GM18867 (cell line): ENCODE results near the gene DDI2.
A peak's percentile ranks its signal among the peaks of the same experiment; 100 is the strongest.

ENCODE experiments used
- ATAC-seq: cut with Tn5 transposase; IDR thresholded peaks from one replicate; pipeline ENCODE4 v1.9.1; 2021; ENCODE audit warnings: mild to moderate bottlenecking, moderate library complexity; ENCODE audit not compliant: unreplicated experiment

DDI2 gene

DNA sequence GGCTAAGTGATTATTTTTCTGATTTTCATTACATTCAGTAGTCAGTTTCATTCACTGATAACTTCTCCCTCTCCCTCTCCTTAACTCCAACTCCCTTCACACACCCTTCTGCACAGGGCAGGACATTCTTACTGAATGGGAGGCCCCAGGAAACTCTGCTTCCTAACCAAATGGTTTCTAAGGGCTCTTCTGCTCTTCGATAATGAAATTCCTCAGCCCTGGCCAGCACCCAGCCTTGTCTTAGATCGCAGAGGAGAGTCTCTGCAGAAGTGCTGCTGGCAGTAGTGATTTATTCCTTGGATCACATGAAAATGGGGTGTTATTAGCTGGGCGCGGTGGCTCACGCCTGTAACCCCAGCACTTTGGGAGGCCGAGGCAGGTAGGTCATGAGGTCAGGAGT is 83.2 kb downstream of the DDI2 start:
- no peak for ATAC-seq

DNA sequence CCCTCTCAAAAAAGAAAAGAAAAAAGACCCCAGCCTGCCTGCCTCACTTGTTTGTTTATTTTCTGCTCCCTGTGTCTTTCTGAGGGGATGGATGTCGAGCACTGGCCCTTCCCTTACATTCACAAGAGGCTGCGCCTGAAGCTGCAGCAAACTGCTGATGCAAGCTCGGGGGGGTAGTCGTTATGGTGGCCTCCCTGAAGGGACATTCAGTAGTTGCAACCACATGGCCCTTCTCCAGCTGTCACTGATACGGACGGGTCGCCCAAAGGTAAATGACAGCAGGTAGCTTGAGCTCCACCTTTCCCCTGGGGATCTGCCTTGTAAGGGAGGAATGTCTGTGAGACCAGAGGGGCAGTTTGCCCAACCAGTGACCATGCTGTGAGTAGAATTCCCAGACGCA is 84.5 kb downstream of the DDI2 start:
- ATAC-seq = no peak

DNA sequence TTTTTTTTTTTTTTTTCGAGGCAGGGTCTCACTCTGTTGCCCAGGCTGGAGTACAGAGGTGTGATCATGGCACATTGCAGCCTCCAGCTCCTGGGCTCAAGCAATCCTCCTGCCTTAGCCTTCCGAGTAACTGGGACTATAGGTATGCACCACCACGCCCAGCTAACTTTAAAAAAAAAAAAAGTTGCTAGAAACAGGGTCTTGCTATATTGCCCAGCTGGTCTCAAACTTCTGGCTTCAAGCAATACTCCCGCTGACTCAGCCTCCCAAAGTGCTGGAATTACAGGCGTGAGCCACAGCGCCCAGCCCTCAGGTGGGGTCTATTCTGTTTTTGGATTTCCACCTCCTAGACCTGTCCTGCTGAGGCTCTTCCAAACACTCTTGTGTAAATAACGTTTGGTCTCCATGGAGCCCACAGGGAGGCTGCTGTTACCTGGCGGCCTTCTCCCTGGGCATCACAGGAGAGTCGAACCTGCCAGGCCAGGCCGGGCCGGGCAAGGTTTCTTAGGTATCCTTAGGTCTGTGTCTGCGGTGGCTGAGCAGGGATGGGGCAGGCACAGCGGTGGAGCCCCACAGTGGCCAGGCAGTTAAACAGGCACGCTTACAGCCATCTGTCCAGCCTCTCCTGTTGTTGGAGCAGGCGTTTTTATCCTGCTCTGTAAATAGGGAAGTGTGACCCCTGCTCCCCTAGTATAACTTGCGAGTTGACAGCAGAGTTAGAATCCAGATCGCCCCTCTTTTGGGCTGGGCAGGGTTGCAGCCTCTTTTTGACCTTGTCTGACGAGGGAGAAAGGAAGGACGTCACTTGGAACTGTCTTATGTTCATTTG is 85.7 kb downstream of the DDI2 start:
- no peak for ATAC-seq

DNA sequence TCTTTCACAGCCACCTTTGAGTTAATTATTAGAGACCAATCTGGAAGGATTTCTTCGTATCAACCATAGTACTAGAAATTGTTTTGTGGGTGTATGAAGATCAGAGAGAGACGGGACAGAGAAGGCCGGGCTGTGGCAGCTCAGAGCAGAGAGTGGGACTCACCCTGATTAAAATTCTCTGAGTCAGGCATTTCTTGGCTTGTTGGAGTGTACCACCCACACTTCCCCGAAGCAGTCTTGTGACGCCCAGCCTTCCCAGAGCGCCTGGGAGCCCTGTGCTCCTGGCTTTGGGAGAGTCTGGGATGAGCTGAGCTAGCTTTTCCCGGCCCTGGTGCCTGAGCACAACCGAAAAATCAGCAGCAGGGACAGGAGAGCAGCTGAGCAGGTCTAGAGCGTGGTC is 86.3 kb downstream of the DDI2 start:
- no peak for ATAC-seq

DNA sequence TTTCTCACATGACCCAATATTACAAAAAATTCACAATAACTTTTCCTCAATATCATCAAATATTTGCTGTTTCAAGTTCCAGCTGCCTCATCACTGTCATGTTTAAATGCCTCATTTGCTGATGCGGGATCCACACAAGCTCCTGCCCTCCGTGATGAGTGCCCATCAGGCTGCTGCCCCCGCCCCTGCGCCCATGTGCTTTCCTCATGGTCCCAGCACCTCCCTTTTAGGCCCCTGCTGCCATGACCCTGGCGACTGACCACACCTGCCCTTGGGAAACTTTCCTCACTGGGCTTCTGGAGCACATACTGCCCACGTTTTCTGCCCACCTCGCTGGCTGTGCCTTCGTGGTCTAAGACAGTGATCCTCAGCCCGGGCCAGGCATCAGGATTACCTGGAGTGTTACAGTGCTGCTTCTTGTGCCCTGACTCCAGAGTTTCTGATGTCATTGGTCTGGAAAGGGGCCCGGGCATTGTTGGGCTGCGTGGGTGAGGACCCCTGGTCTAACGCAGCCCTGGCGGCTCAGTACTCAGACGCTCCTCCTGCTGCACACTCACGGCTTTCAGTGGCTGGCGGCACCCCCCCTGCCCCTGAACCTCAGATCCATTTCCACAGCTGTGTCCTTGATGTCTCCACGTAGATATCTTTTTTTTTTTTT is 87.4 kb downstream of the DDI2 start:
- no peak for ATAC-seq

DNA sequence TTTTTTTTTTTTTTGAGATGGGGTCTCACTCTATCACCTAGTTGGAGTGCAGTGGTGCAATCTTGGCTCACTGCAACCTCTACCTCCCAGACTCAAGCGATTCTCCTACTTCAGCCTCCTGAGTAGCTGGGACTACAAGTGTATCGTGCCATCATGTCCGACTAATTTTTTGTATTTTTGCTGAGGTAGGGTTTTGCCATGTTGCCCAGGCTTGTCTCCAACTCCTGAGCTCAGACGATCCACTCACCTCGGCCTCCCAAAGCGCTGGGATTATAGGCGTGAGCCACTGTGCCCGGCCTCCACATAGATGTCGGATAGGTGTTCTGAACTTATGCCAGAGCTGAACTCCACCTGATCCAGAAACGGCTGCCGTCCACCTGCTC is 87.9 kb downstream of the DDI2 start:
- ATAC-seq = no peak

DNA sequence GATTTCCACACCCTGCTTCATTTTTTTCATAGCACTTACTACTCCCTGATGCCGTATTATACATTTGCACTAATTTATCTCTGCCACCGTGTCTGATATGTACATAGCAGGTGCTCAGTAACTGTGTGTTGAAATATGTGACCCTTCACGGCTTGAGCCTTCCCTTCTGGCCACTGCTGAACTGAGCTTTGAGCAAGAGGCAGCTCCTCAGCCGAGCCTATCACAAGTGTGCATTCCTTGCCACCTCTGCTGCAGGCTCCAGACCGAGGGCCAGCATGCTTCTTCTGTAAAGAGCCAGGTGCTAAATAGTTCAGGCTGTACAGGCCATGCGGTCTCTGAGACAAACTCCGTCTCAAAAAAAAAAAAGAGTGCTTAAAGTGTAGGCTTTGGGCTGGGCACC is 89.5 kb downstream of the DDI2 start:
- no peak for ATAC-seq

DNA sequence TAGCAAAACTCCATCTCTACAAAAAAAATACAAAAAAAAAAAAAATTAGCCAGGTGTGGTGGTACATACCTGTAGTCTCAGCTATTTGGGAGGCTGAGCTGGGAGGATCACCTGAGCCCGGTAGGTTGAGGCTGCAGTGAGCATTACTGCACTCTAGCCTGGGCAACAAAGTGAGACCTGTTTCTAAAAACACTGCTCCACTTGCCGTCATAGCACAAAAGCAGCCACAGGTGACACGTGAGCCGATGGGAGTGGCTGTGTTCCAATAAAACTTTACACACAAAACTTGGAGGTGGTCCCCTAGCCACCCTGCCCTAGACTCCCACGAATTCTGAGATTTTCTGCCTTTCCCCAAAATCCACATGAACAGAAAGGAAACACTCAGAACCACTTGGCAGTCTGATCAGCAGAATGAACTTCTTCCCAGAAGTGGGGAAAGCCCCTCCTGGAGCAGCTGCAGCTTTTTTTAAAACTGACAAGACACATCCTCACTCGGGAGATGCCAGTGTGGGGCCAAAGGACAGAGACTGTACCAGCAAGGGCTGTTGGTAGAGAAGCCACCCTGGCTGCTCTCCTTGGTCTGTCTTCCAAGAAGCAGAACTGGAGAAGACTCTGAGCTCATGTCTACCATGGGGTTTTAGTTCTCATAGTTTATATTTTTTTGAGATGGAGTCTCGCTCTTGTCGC is 90.1 kb downstream of the DDI2 start:
- ATAC-seq = no peak

DNA sequence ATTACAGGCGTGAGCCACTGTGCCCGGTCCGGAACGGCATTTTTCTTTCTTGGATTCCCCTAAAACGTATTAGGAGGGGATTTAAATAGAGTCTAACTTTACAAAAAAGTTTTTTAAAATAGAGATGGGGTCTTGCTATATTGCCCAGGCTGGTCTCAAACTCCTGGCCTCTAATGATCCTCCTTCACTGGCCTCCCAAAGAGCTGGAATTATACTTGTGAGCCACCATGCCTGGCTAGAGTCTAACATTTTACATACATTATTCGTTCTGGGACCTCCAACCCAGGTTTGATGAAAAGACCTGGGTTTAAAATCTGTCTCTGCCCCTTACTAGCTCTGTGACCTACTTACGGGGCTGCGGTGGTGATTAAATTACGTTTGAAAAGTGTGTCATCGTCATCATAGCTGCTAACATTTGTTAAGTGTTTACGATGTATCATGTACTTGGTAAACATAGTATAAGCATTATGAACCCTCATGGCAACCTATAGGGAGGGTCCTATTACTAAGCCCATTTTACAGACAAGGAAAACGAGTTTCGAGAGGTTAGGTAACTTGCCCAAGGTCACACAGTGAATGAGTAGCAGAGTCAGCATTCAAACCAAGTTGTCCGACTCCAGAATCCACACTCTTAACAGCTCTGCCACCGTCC is 91.4 kb downstream of the DDI2 start:
- ATAC-seq = no peak

DNA sequence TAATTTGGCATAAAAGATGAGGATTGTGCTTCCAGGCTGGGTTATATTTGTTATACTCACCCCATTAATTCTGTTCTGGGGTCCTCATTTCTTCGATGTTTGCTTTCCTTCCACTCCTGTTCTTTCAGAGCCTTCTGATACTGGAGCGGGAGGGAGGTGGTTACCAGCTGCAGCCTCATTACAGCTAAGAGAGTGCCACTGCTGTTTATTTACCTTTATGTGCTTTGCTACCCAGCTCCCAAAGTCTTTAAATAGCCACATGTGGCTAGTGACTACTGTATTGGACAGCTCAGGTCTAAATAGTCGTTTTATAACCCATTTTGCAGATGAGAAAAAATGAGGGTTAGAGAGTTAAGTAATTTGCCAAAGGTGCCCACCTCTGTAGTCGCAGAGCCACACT is 92.0 kb downstream of the DDI2 start:
- ATAC-seq = no peak

DNA sequence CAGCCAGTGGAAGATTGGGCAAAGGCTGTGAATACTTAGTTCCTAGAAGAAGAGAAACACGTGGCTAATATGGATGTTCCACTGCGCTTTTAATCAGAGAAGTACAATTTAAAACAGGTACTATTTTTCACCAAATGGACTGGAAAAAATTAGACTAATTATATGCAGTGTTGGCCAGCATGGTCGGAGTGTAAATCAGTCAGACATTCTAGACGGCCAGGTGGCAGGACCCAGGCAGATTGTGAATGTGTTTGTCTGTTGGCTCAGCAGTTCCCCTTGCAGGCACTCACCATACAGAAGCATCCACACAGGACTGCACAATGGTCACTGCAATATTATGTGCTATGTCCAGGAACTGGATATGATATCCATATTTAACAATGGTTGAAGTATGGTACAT is 94.9 kb downstream of the DDI2 start:
- peak; percentile 54 for ATAC-seq

DNA sequence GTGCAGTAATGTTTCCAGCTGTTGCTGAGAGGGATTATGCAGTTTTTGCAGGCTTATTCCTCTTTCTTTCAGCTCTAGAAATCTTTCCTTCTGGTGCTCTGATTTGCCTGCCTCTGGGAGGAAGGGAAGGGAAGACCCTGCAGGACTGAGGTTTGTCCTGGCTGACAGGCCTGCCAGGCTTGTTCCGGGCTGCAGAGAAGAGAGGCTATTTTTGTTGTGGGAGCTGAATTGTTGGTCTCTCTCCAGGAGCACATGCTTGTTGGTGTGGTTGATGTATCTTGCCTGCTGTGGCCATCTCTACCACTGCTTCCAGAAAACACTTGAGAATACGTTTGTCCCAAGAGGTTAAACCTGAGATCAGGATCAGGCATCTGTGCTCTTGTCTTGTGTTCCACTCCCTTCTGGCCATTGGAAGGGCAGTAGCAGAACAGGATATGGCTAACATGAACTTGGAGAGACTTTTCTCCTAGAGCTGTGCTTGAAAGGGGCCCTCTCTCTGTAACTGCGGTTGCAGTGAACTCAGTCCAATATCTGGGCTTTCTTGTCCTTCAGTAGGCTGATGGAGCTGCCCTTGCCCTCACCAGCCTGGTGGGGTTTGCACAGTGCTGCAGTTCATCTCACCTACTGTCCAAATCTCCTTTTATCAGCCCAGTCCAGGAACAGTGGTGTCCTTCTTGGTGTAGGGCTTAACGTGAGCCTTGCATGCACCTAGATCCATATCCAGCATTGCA is 97.3 kb downstream of the DDI2 start:
- no peak for ATAC-seq

DNA sequence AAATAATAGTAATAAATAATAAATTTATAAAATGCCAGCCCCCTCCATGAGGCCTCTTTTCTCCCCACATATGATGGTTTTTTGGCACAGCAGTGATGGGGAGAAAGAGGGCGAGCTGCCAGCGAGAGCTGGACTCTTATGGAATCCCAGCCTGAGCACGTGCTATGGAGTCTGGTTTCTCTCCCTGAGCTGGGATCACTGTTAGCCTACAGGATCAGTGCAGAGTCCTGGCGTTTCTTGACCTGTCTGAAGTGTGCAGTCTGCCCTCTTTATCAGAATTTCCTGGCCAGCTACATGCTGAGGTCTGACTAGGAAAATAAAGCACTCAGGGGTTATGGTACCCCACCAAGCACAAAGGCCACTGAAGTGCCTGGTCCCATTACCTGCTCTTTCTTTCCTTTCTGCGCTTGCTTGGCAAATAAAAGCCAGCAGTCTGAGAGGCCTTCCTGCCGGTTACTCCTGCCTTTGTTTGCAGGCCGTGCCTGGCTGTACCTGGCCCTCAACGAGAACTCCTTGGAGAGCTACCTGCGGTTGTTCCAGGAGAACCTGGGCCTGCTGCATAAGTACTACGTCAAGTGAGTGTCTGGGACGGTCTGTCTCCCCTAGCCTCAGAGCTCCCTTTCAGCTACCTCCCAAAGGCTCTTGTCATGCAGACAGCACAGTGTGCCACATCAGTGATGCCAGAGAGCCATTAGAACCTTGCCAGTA is 100.3 kb downstream of the DDI2 start:
- no peak for ATAC-seq

DNA sequence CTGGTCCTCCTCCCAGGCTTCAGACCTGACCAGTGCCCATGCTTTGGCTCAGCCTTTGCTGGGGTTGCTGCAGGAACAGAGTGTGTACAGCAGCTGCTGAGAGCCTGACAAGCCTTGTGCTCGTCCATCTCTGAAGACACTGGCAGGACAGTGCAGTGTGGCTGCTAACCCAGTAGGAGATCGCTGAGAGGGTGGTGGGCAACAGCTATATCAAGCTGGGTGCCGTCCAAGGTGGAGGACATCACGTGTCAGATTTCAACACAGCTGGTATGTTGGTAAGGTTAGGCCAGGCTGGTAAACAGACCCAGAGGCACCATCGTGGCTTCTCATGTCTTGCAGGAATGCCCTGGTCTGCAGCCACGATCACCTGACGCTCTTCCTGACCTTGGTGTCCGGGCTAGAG is 100.9 kb downstream of the DDI2 start:
- no peak for ATAC-seq
